Stimulated activated CD8-positive, alpha-beta memory T cell treated with anti-CD3 and anti-CD28 coated beads, Interleukin-7, amount 100 ng/mL, for 48 hours (primary cell): Measurements from ENCODE around the gene TTYH3.
"Not testable (repeated sequence)": the region's sequence is repeated elsewhere in the genome, so short reads cannot be mapped to it uniquely, and the experiment has no call there.

Experiments used
- DNase-seq, 2 donors: peaks; one replicate each; pipeline ENCODE4 v3.0.0-alpha.2; 2020; ENCODE audit warnings: low read depth in 1 of 2; ENCODE audit errors: extremely low read depth in 1 of 2

TTYH3 gene

GRCh38 chr7:2602406-2603043 is 29.3 kb upstream of the TTYH3 start:
- DNase-seq = no peak

GRCh38 chr7:2603044-2603965 is 28.5 kb upstream of the TTYH3 start:
- no peak for DNase-seq

- no peak for DNase-seq
Measured at GRCh38 chr7:2604608-2605174, 27.1 kb upstream of the TTYH3 start.

GRCh38 chr7:2605608-2606538 is 25.9 kb upstream of the TTYH3 start:
- no peak for DNase-seq

- DNase-seq = no peak
Measured at GRCh38 chr7:2606539-2606936, 25.2 kb upstream of the TTYH3 start.

- no peak for DNase-seq
Measured at GRCh38 chr7:2607122-2607922, 24.5 kb upstream of the TTYH3 start.

GRCh38 chr7:2607923-2608904 is 23.6 kb upstream of the TTYH3 start:
- no peak for DNase-seq

- DNase-seq = no peak
Measured at GRCh38 chr7:2608921-2609411, 22.8 kb upstream of the TTYH3 start.

- not testable (repeated sequence) for DNase-seq
Measured at GRCh38 chr7:2609646-2610045, 22.1 kb upstream of the TTYH3 start.

GRCh38 chr7:2610466-2610865 is 21.3 kb upstream of the TTYH3 start:
- no peak for DNase-seq

GRCh38 chr7:2610898-2611297 is 20.9 kb upstream of the TTYH3 start:
- DNase-seq = no peak

- DNase-seq = no peak
Measured at GRCh38 chr7:2611401-2611800, 20.4 kb upstream of the TTYH3 start.

GRCh38 chr7:2611922-2612321 is 19.9 kb upstream of the TTYH3 start:
- DNase-seq = no peak

- DNase-seq = no peak
Measured at GRCh38 chr7:2612445-2613097, 19.2 kb upstream of the TTYH3 start.

GRCh38 chr7:2613098-2613930 is 18.5 kb upstream of the TTYH3 start:
- DNase-seq = no peak

- DNase-seq = no peak
Measured at GRCh38 chr7:2613931-2614600, 17.7 kb upstream of the TTYH3 start.
